ENCODE data around the gene PRELID1. TPM values are rescaled to one million over a fixed set of nuclear protein-coding genes. Genes with fewer than 3 reads are reported as not detected.

Gene PRELID1
- total RNA-seq, 1 experiment from 2014 or later = 201 TPM

GRCh38 chr5:177301503-177302165, 2.0 kb upstream of the PRELID1 start:
- Histone ChIP-seq H3K36me3 (ENCODE audit: control insufficient read depth, insufficient read depth, low read length) (peaks cover 7% of the 10 kb centered on the region), H3K4me3 (ENCODE audit: low read depth, low read length) (no peak overlapping the region), H3K9me3 (no peaks in the 10 kb centered on the region), H3K4me1 (peaks cover 29% of the 10 kb centered on the region), H3K27me3 (replicated peaks; ENCODE audit: control insufficient read depth, insufficient read depth, low read length) (no peaks in the 10 kb centered on the region)
- H3K27ac Mint-ChIP-seq (ENCODE audit: unreplicated experiment) = peak overlapping the region; percentile 94
- H3K27me3 Mint-ChIP-seq (ENCODE audit: insufficient read depth, unreplicated experiment) = no peaks in the 10 kb centered on the region
- CTCF ChIA-PET = interaction anchor here (2.2 to 2.4 kb wide), 2 partner anchors 8 to 188 kb away, joined by 11 to 13 read pairs; no protein-coding TSS in a partner anchor
- BruUV-seq (replicated peaks) = no TSS peak
- peak in 1 of 2 experiments; percentile 33 for DNase-seq
- POLR2A ChIA-PET = interaction anchor here (0.5 to 0.6 kb wide), 2 partner anchors 29 to 84 kb away, joined by 4 to 6 read pairs; no protein-coding TSS in a partner anchor
- TF ChIP-seq CTCF (IDR thresholded peaks at IDR 0.05; ENCODE audit: insufficient read depth in 1 of 2, low read depth in 1 of 2, low read length in 1 of 2, severe bottlenecking in 1 of 2, unreplicated experiment in 1 of 2) = no peak
- H3K4me3 Mint-ChIP-seq (ENCODE audit: unreplicated experiment) = peak overlapping the region; percentile 94
- intact Hi-C loops (cut with micrococcal nuclease; ENCODE audit: unreplicated experiment) = loop anchor here (1.0 kb wide), 1 partner anchor 187 kb away; no protein-coding TSS in a partner anchor
- no peaks in the 10 kb centered on the region for H3K9me3 Mint-ChIP-seq (ENCODE audit: unreplicated experiment)
- H3K36me3 Mint-ChIP-seq (ENCODE audit: insufficient read depth, unreplicated experiment) = peaks cover 74% of the 10 kb centered on the region
- peaks cover 21% of the 10 kb centered on the region for H3K4me1 Mint-ChIP-seq (ENCODE audit: low read depth, unreplicated experiment)

DNA sequence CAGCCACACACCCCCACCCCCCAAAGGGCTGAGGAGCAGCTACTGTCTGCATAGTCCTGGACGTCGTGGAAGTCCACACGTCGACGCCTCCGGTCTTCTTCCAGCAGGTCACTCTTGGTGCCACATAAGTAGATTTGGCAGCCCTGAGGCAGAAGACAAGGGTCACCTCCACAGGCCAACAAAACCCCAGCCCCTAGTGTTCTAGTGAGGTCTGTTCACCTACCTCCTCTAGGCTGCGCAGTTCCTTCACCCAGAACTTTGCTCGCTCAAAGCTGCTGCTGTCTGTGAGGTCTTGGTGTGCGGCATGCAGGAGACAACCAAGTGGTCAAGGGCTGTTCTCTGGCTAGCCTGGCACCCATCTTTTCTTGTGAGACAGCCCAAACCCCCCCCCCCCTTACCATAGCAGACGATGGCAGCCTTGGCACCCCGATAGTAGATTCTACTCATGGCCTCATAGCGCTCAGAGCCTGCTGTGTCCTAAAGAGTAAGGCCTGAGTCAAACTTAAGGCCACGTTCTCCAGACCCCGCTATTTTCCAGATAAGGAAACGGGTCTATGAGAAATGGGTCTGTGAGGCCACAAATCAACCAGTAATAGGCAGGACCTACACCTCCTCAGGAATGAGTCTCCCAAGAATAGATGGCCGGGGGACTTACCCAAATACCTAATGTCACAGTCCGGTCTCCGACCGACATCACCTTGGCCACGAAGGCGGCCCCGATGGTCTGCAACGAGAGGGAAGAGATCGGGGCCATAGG, 1.1 kb upstream of the PRELID1 start:
- Mint-ChIP-seq H3K9me3 (ENCODE audit: unreplicated experiment) (no peaks in the 10 kb centered on the region), H3K4me3 (ENCODE audit: unreplicated experiment) (peak overlapping the region; percentile 94), H3K4me1 (ENCODE audit: low read depth, unreplicated experiment) (peaks cover 21% of the 10 kb centered on the region), H3K27ac (ENCODE audit: unreplicated experiment) (peak overlapping the region; percentile 94), H3K27me3 (ENCODE audit: insufficient read depth, unreplicated experiment) (no peaks in the 10 kb centered on the region), H3K36me3 (ENCODE audit: insufficient read depth, unreplicated experiment) (peaks cover 74% of the 10 kb centered on the region)
- H3K36me3 ChIP-seq (ENCODE audit: control insufficient read depth, insufficient read depth, low read length) = peaks cover 9% of the 10 kb centered on the region
- H3K4me1 ChIP-seq = peaks cover 29% of the 10 kb centered on the region
- intact Hi-C loops (cut with micrococcal nuclease; ENCODE audit: unreplicated experiment) = loop anchor here (1.0 kb wide), 1 partner anchor 188 kb away; no protein-coding TSS in a partner anchor
- H3K27me3 ChIP-seq (replicated peaks; ENCODE audit: control insufficient read depth, insufficient read depth, low read length) = no peaks in the 10 kb centered on the region
- POLR2A ChIA-PET = interaction anchor here (0.5 to 1.8 kb wide), 3 partner anchors 10 to 124 kb away, joined by 6 to 7 read pairs (median 7); partner anchors contain the start of gene GRK6
- no peaks in the 10 kb centered on the region for H3K9me3 ChIP-seq
- CTCF ChIA-PET = interaction anchor here (1.4 to 2.4 kb wide), 3 partner anchors 8 to 189 kb away, joined by 3 to 13 read pairs (median 11); no protein-coding TSS in a partner anchor
- no peak for TF ChIP-seq CTCF (IDR thresholded peaks at IDR 0.05; ENCODE audit: insufficient read depth in 1 of 2, low read depth in 1 of 2, low read length in 1 of 2, severe bottlenecking in 1 of 2, unreplicated experiment in 1 of 2)
- peak overlapping the region; percentile 89 for H3K4me3 ChIP-seq (ENCODE audit: low read depth, low read length)
- BruUV-seq (replicated peaks) = no TSS peak
- DNase-seq = peak in 1 of 2 experiments; percentile 31

DNA sequence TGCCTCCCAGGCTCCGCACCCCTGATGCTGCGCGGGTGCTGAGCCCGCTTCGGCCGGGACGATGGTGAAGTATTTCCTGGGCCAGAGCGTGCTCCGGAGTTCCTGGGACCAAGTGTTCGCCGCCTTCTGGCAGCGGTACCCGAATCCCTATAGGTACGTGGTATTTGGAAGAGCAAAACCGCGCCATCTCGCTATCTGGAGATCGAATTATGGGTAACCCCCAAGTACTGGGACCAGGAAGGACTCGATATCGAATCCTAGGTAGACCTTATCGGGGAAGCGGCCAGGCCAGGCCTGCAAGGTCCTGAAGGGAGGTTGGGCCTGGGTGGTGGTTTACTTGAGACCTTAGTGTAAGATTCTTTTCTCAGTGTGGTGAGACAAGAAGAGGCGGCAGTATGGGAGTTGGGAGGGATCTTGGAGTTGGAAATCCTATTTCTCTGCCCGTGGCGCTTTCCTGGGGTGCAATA, 359 bp downstream of the PRELID1 start:
- intact Hi-C loops (cut with micrococcal nuclease; ENCODE audit: unreplicated experiment) = no loop called here
- BruUV-seq (replicated peaks) = TSS peak; percentile 67
- Histone ChIP-seq H3K27me3 (replicated peaks; ENCODE audit: control insufficient read depth, insufficient read depth, low read length) (no peaks in the 10 kb centered on the region), H3K4me3 (ENCODE audit: low read depth, low read length) (peak overlapping the region; percentile 89), H3K36me3 (ENCODE audit: control insufficient read depth, insufficient read depth, low read length) (peaks cover 9% of the 10 kb centered on the region), H3K9me3 (no peaks in the 10 kb centered on the region), H3K4me1 (peaks cover 29% of the 10 kb centered on the region)
- Mint-ChIP-seq H3K27ac (ENCODE audit: unreplicated experiment) (peak overlapping the region; percentile 94), H3K4me1 (ENCODE audit: low read depth, unreplicated experiment) (peaks cover 26% of the 10 kb centered on the region), H3K36me3 (ENCODE audit: insufficient read depth, unreplicated experiment) (peaks cover 72% of the 10 kb centered on the region), H3K4me3 (ENCODE audit: unreplicated experiment) (peak overlapping the region; percentile 94), H3K27me3 (ENCODE audit: insufficient read depth, unreplicated experiment) (no peaks in the 10 kb centered on the region), H3K9me3 (ENCODE audit: unreplicated experiment) (no peaks in the 10 kb centered on the region)
- ChIA-PET CTCF (interaction anchor here (0.7 to 2.4 kb wide), 4 partner anchors 40 to 192 kb away, joined by 3 to 13 read pairs (median 4); no protein-coding TSS in a partner anchor), POLR2A (interaction anchor here (0.6 to 1.8 kb wide), 4 partner anchors 8 to 217 kb away, joined by 3 to 7 read pairs (median 6); partner anchors contain the start of genes FGFR4, GRK6 and LMAN2)
- TF ChIP-seq CTCF (IDR thresholded peaks at IDR 0.05; ENCODE audit: insufficient read depth in 1 of 2, low read depth in 1 of 2, low read length in 1 of 2, severe bottlenecking in 1 of 2, unreplicated experiment in 1 of 2) = no peak
- no peak for DNase-seq

All from Caco-2 (cell line).